NT2/D1 (cell line): ENCODE measurements around the gene TPMT.
"Not testable (repeated sequence)": the region's sequence is repeated elsewhere in the genome, so short reads cannot be mapped to it uniquely, and the experiment has no call there.

Experiments used
- DNase-seq: peaks from one replicate; pipeline ENCODE4 v3.0.0-alpha.2; 2011; ENCODE audit warnings: low read depth, low spot score
- H3K27me3 ChIP-seq: 2 replicates; pipeline ENCODE4 v1.6.0; 2011; ENCODE audit warnings: mild to moderate bottlenecking; ENCODE audit not compliant: insufficient read length, insufficient read depth
- H3K36me3 ChIP-seq: 2 replicates; pipeline ENCODE4 v1.6.1; 2011; ENCODE audit warnings: mild to moderate bottlenecking, low read length, mixed read lengths; ENCODE audit not compliant: insufficient read depth, insufficient read length
- H3K4me1 ChIP-seq: 2 replicates; pipeline ENCODE4 v1.5.1; 2011; ENCODE audit not compliant: insufficient read depth, insufficient read length
- H3K4me3 ChIP-seq: 2 replicates; pipeline ENCODE4 v1.5.1; 2011; ENCODE audit warnings: low read depth; ENCODE audit not compliant: insufficient read length
- H3K9ac ChIP-seq: 2 replicates; pipeline ENCODE4 v1.6.0; 2011; ENCODE audit warnings: low read depth; ENCODE audit not compliant: insufficient read length
- H3K9me3 ChIP-seq: 2 replicates; pipeline ENCODE4 v1.5.1; 2011; ENCODE audit warnings: mild to moderate bottlenecking, low read length; ENCODE audit not compliant: insufficient read depth
- SUZ12 ChIP-seq: IDR thresholded peaks from 2 replicates; pipeline ENCODE4 v1.6.1; 2011; ENCODE audit not compliant: insufficient read length, insufficient read depth; ENCODE audit errors: extremely low read depth
- YY1 ChIP-seq: IDR thresholded peaks from 2 replicates; pipeline ENCODE4 v1.6.1; 2011; ENCODE audit not compliant: insufficient read length, insufficient read depth
- ZNF274 ChIP-seq: IDR thresholded peaks from 2 replicates; pipeline ENCODE4 v1.6.1; 2011; ENCODE audit warnings: mild to moderate bottlenecking, low read depth, low read length

The TPMT gene

DNA sequence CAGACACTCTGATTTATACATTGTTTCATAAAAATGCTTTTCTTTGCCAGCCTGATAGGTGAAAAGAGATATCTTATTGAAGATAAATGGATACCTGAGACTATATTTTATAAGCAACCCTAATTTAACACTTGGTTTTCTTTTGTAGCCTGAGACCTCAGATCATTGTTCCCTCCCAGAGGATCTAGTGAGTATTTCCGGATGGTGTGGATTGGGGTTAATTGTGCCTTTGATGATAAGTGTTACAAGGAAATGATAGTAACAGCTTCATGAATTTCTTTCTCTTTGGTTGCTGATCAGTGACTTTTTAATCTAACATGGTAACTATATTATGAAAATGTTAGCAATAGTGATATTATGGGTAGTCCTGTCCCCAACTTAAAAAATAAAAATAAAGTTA, 30.7 kb upstream of the TPMT start:
- no peak for DNase-seq
- H3K36me3 ChIP-seq = peaks cover 2% of the 10 kb centered on the region
- H3K4me3 ChIP-seq = no peak overlapping the region
- no peaks in the 10 kb centered on the region for H3K9me3 ChIP-seq
- H3K4me1 ChIP-seq = no peaks in the 10 kb centered on the region
- TF ChIP-seq ZNF274 (no peak), YY1 (no peak), SUZ12 (no peak)
- no peak overlapping the region for H3K9ac ChIP-seq
- no peaks in the 10 kb centered on the region for H3K27me3 ChIP-seq

DNA sequence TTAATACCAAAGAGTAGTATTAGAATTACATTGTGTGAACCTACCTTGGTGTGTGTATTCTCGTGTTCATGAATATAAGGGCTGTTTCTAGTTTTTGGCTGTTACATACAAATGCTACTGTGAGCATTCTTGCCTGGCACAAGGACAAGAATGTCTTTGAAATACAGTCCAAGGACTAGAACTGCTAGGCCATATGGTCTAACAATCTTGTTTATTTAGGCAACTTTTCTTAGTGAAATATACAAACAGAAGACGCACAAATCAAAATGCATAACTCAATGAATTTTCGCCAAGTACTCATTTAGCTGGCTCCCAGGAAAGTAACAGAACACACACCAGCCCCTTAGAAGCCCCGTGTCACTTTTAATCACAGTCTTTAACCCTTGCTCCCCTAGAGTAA, 28.9 kb upstream of the TPMT start:
- Histone ChIP-seq H3K36me3 (peaks cover 2% of the 10 kb centered on the region), H3K4me3 (no peak overlapping the region), H3K9ac (no peak overlapping the region), H3K27me3 (no peaks in the 10 kb centered on the region), H3K4me1 (no peaks in the 10 kb centered on the region), H3K9me3 (no peaks in the 10 kb centered on the region)
- no peak for DNase-seq
- TF ChIP-seq SUZ12 (no peak), YY1 (no peak), ZNF274 (no peak)

DNA sequence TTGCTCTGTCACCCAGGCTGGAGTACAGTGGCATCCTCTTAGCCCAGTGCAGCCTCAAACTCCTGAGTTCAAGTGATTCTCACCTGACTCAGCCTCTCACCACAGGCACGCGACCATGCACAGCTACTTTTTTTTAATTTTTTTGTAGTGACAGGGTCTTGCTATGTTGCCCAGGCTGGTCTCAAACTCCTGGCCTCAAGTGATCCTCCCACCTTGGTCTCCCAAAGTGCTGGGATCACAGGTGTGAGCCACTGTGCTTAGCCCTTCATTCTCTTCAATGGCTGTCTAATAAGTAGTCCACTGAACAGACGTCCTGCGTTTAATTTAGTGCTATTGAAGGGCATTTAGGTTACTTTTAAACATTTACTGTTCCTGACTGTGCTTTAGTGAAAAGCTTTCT, 27.7 kb upstream of the TPMT start:
- Histone ChIP-seq H3K36me3 (no peaks in the 10 kb centered on the region), H3K27me3 (no peaks in the 10 kb centered on the region)
- DNase-seq = no peak

DNA sequence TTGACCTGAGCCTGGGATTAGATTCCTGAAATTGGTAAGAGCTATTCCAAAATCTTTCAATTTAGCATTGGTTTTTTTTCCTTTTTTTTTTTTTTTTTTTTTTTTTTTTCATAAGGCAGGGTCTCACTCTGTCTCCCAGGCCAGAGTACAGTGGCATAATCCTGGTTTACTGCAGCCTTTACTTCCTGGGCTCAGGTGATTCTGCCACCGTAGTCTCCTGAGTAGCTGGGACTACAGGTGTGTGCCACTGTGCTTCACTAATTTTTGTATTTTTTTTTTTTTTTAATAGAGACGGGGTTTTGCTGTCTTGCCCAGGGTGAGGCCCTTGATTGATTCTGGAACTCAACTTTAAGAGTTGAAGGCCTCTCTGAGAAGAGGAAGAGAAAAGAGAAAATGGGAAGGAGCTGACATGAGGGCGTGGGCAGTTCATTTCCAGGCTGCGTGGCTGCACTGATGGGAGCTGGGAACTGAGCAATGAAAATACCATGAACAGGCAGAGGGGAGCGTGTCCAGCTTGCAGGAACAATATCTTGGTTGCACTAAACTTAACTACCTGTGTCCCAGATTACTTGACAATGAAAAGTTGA, 25.0 kb upstream of the TPMT start:
- no peaks in the 10 kb centered on the region for H3K4me1 ChIP-seq
- no peaks in the 10 kb centered on the region for H3K36me3 ChIP-seq
- H3K27me3 ChIP-seq = no peaks in the 10 kb centered on the region
- TF ChIP-seq SUZ12 (no peak), ZNF274 (no peak), YY1 (no peak)
- no peak for DNase-seq
- no peak overlapping the region for H3K9ac ChIP-seq
- no peaks in the 10 kb centered on the region for H3K9me3 ChIP-seq
- no peak overlapping the region for H3K4me3 ChIP-seq

More for the DNA sequence above, 27.7 kb upstream of the TPMT start:
- TF ChIP-seq YY1 (no peak), SUZ12 (no peak), ZNF274 (no peak)
- H3K4me3 ChIP-seq = no peak overlapping the region
- H3K9me3 ChIP-seq = no peaks in the 10 kb centered on the region
- H3K4me1 ChIP-seq = no peaks in the 10 kb centered on the region
- no peak overlapping the region for H3K9ac ChIP-seq

DNA sequence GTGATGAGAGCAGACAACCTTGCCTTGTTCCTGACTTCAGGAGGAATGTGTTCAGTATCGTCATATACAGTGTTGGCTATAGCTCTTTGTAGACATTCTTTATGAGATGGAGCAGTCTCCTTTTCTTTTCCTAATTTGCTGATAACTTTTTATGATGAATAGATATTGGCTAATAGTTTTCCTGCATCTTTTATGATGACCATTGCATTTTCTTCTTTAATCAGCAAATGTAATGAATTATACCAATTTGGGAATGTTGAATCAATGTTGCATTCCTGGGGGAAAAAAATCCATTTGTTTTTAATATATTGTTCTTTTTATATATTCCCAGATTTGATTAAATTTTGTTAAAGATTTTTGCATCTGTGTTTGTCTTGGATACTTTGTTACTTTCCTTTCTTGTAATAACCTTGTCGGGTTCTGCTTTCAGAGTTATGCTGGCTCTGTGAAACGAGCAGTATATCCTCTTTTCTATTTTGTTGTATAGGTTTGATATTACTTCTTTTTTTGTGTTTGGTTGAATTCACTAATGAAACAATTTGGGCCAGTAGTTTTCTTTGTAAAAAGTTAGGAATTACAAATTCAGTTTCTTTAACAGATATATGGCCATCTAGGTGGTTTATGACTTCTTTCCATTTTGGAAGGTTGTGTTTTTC, 24.2 kb upstream of the TPMT start:
- no peak for TF ChIP-seq SUZ12
- TF ChIP-seq ZNF274 = no peak
- no peak for TF ChIP-seq YY1

DNA sequence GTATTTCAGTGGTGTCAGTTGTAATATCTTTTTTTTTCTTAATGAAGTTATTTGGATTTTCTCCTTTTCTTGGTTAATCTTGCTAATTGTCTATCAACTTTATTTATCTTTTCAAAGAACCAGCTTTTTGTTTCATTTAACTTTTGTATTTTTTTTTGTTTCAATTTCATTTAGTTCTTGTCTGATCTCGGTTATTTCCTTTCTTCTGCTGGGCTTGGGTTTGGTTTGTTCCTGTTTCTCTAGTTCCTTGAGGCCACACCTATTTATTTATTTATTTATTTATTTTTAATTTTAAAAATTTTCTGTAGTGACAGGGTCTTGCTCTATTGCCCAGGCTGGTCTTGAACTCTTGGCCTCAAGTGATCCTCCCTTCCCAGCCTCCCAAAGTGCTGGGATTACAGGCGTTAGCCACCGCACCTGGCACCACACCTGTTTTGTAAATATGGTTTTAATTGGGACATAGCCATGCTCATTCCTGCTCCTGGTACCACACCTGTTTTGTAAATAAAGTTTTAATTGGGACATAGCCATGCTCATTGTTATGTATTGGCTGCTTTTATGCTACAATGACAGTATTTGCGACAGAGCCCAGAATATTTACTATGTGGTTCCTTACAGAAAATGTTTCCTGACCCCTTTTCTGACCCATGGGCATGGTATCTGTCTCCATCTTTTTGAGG, 22.5 kb upstream of the TPMT start:
- Histone ChIP-seq H3K4me1 (no peaks in the 10 kb centered on the region), H3K27me3 (no peaks in the 10 kb centered on the region), H3K9me3 (no peaks in the 10 kb centered on the region), H3K36me3 (no peaks in the 10 kb centered on the region), H3K4me3 (no peak overlapping the region), H3K9ac (no peak overlapping the region)
- TF ChIP-seq YY1 (no peak), ZNF274 (no peak), SUZ12 (no peak)
- no peak for DNase-seq

More for the DNA sequence above, 24.2 kb upstream of the TPMT start:
- H3K4me1 ChIP-seq = no peaks in the 10 kb centered on the region
- H3K4me3 ChIP-seq = no peak overlapping the region
- no peak for DNase-seq
- no peaks in the 10 kb centered on the region for H3K27me3 ChIP-seq
- H3K36me3 ChIP-seq = no peaks in the 10 kb centered on the region
- no peak overlapping the region for H3K9ac ChIP-seq
- no peaks in the 10 kb centered on the region for H3K9me3 ChIP-seq

DNA sequence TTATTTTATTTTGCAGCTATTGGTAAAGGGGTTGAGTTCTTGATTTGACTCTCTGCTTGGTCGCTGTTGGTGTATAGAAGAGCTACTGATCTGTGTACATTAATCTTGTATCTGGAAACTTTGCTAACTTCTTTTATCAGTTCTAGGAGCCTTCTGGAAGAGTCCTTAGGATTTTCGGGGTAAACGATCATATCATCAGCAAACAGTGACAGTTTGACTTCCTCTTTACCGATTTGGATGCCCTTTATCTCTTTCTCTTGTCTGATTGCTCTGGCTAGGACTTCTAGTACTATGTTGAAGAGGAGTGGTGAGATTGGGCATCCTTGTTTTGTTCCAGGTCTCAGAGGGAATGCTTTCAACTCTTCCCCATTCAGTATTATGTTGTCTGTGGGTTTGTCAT, 21.3 kb upstream of the TPMT start:
- not testable (repeated sequence) for H3K4me3 ChIP-seq, H3K9me3 ChIP-seq, H3K36me3 ChIP-seq, DNase-seq, H3K9ac ChIP-seq, H3K27me3 ChIP-seq, H3K4me1 ChIP-seq
